ENCODE measurements around the gene OBSL1. TPM values are rescaled to one million over a fixed set of nuclear protein-coding genes. Genes with fewer than 3 reads are reported as not detected.
A peak's percentile ranks its signal among the peaks of the same experiment; 100 is the strongest.

OBSL1 gene
- total RNA-seq, 1 donor from 2014 or later = 122 TPM

GRCh38 chr2:219595256-219595655, 23.9 kb upstream of the OBSL1 start:
- peak; percentile 25 for TF ChIP-seq CTCF (conservative IDR thresholded peaks at IDR 0.05)
- Mint-ChIP-seq H3K27ac (ENCODE audit: unreplicated experiment) (no peak overlapping the region), H3K4me3 (peak overlapping the region; percentile 100), H3K36me3 (ENCODE audit: low read depth) (no peaks in the 10 kb centered on the region), H3K27me3 (ENCODE audit: low read depth) (peaks cover 9% of the 10 kb centered on the region), H3K4me1 (peaks cover 33% of the 10 kb centered on the region), H3K9me3 (no peaks in the 10 kb centered on the region)
- DNase-seq (ENCODE audit: low read depth, low spot score) = no peak

GRCh38 chr2:219593154-219593553, 21.8 kb upstream of the OBSL1 start:
- H3K9me3 Mint-ChIP-seq = no peaks in the 10 kb centered on the region
- peaks cover 30% of the 10 kb centered on the region for H3K4me1 Mint-ChIP-seq
- H3K27me3 Mint-ChIP-seq (ENCODE audit: low read depth) = peaks cover 9% of the 10 kb centered on the region
- no peak overlapping the region for H3K27ac Mint-ChIP-seq (ENCODE audit: unreplicated experiment)
- H3K36me3 Mint-ChIP-seq (ENCODE audit: low read depth) = no peaks in the 10 kb centered on the region
- no peak overlapping the region for H3K4me3 Mint-ChIP-seq
- DNase-seq (ENCODE audit: low read depth, low spot score) = no peak
- no peak for TF ChIP-seq CTCF (conservative IDR thresholded peaks at IDR 0.05)

GRCh38 chr2:219592736-219593135, 21.4 kb upstream of the OBSL1 start:
- Mint-ChIP-seq H3K27me3 (ENCODE audit: low read depth) (peaks cover 9% of the 10 kb centered on the region), H3K9me3 (no peaks in the 10 kb centered on the region), H3K36me3 (ENCODE audit: low read depth) (no peaks in the 10 kb centered on the region), H3K4me3 (no peak overlapping the region), H3K4me1 (peaks cover 26% of the 10 kb centered on the region), H3K27ac (ENCODE audit: unreplicated experiment) (no peak overlapping the region)
- TF ChIP-seq CTCF (conservative IDR thresholded peaks at IDR 0.05) = no peak
- DNase-seq (ENCODE audit: low read depth, low spot score) = no peak

- TF ChIP-seq CTCF (conservative IDR thresholded peaks at IDR 0.05) = no peak
- Mint-ChIP-seq H3K9me3 (no peaks in the 10 kb centered on the region), H3K4me1 (peaks cover 10% of the 10 kb centered on the region), H3K36me3 (ENCODE audit: low read depth) (no peaks in the 10 kb centered on the region), H3K4me3 (no peak overlapping the region), H3K27ac (ENCODE audit: unreplicated experiment) (no peak overlapping the region), H3K27me3 (ENCODE audit: low read depth) (peaks cover 11% of the 10 kb centered on the region)
- DNase-seq (ENCODE audit: low read depth, low spot score) = no peak
Measured at GRCh38 chr2:219591091-219591490, 19.8 kb upstream of the OBSL1 start.

- Mint-ChIP-seq H3K27me3 (ENCODE audit: low read depth) (peaks cover 9% of the 10 kb centered on the region), H3K9me3 (no peaks in the 10 kb centered on the region), H3K36me3 (ENCODE audit: low read depth) (no peaks in the 10 kb centered on the region), H3K4me3 (no peak overlapping the region), H3K27ac (ENCODE audit: unreplicated experiment) (no peak overlapping the region), H3K4me1 (peaks cover 14% of the 10 kb centered on the region)
- no peak for TF ChIP-seq CTCF (conservative IDR thresholded peaks at IDR 0.05)
- no peak for DNase-seq (ENCODE audit: low read depth, low spot score)
Measured at GRCh38 chr2:219581346-219581745, 10.0 kb upstream of the OBSL1 start.

Data from neural crest cell (in vitro differentiated cells).